Neuronal stem cell (in vitro differentiated cells): Measurements from ENCODE around the gene PMIS2.
A peak's percentile ranks its signal among the peaks of the same experiment; 100 is the strongest.
"Not testable (repeated sequence)": the region's sequence is repeated elsewhere in the genome, so short reads cannot be mapped to it uniquely, and the experiment has no call there.

ENCODE experiments used
- DNase-seq: peaks from one replicate; pipeline ENCODE4 v3.0.0-alpha.2; 2013; ENCODE audit warnings: low spot score
- H2AFZ ChIP-seq: one replicate; pipeline ENCODE4 v1.6.1; 2013; ENCODE audit warnings: mild to moderate bottlenecking, low read length, inconsistent platforms
- H2AK5ac ChIP-seq: 2 replicates; pipeline ENCODE4 v1.6.1; 2013; ENCODE audit warnings: low read depth, mild to moderate bottlenecking, inconsistent platforms, low read length, moderate library complexity, mixed read lengths
- H2BK120ac ChIP-seq: 2 replicates; pipeline ENCODE4 v1.6.1; 2013; ENCODE audit warnings: low read depth, mild to moderate bottlenecking, inconsistent platforms, low read length, moderate library complexity, mixed read lengths
- H2BK12ac ChIP-seq: one replicate; pipeline ENCODE4 v1.6.1; 2013; ENCODE audit warnings: low read length, inconsistent platforms
- H2BK15ac ChIP-seq: 2 replicates; pipeline ENCODE4 v1.6.1; 2013; ENCODE audit warnings: mild to moderate bottlenecking, low read length, inconsistent platforms, mixed read lengths
- H2BK5ac ChIP-seq: one replicate; pipeline ENCODE4 v1.6.1; 2013; ENCODE audit warnings: inconsistent platforms, mild to moderate bottlenecking, low read length, moderate library complexity
- H3K14ac ChIP-seq: one replicate; pipeline ENCODE4 v1.6.1; 2013; ENCODE audit warnings: low read length, inconsistent platforms
- H3K18ac ChIP-seq: 2 replicates; pipeline ENCODE4 v1.6.1; 2013; ENCODE audit warnings: low read length, inconsistent platforms
- H3K23ac ChIP-seq: 2 replicates; pipeline ENCODE4 v1.6.1; 2013; ENCODE audit warnings: low read depth, mild to moderate bottlenecking, mixed read lengths, low read length, inconsistent platforms; ENCODE audit not compliant: poor library complexity
- H3K27ac ChIP-seq: replicated peaks from 3 replicates; pipeline ENCODE4 v1.5.1; 2013; ENCODE audit warnings: low read length, inconsistent platforms
- H3K27me3 ChIP-seq, 3 experiments: 2 replicates each; pipeline ENCODE4 v1.6.1; 2013; ENCODE audit warnings: low read length in 3 of 3, mild to moderate bottlenecking in 2 of 3, inconsistent platforms in 1 of 3, low read depth in 1 of 3, mixed read lengths in 1 of 3, moderate library complexity in 1 of 3; ENCODE audit not compliant: control insufficient read depth in 3 of 3, insufficient read depth in 3 of 3
- H3K36me3 ChIP-seq, 2 donors: replicated peaks in 1 of 2; 2 replicates each; pipeline ENCODE4 v1.6.1; 2013; ENCODE audit warnings: low read length in 2 of 2; ENCODE audit not compliant: control insufficient read depth in 2 of 2, insufficient read depth in 2 of 2
- H3K4ac ChIP-seq: 2 replicates; pipeline ENCODE4 v1.6.1; 2013; ENCODE audit warnings: inconsistent platforms, mild to moderate bottlenecking, low read length, moderate library complexity
- H3K4me1 ChIP-seq, 2 donors: 1 replicate in 1 of 2; 2 replicates in 1 of 2; pipeline ENCODE4 v1.6.1; 2013; ENCODE audit warnings: low read length in 2 of 2, low read depth in 1 of 2; ENCODE audit not compliant: control insufficient read depth in 2 of 2, insufficient read depth in 1 of 2
- H3K4me2 ChIP-seq: one replicate; pipeline ENCODE4 v1.6.1; 2013; ENCODE audit warnings: mild to moderate bottlenecking, low read length, inconsistent platforms; ENCODE audit not compliant: insufficient read depth, poor library complexity, severe bottlenecking
- H3K4me3 ChIP-seq, 2 donors: 2 replicates each; pipeline ENCODE4 v1.5.1; 2013; ENCODE audit warnings: low read length in 2 of 2, mild to moderate bottlenecking in 2 of 2, inconsistent platforms in 1 of 2, moderate library complexity in 1 of 2
- H3K79me1 ChIP-seq: one replicate; pipeline ENCODE4 v1.6.1; 2013; ENCODE audit warnings: low read depth, mild to moderate bottlenecking, inconsistent platforms, low read length, moderate library complexity
- H3K9ac ChIP-seq: one replicate; pipeline ENCODE4 v1.6.1; 2013; ENCODE audit warnings: mild to moderate bottlenecking, low read depth, low read length, inconsistent platforms; ENCODE audit not compliant: poor library complexity
- H3K9me3 ChIP-seq, 2 donors: replicated peaks in 1 of 2; 2 replicates each; pipeline versions ENCODE3 to v1.6.1; 2013; ENCODE audit warnings: low read length in 2 of 2, mild to moderate bottlenecking in 2 of 2, inconsistent platforms in 1 of 2, low read depth in 1 of 2, mixed read lengths in 1 of 2, moderate library complexity in 1 of 2; ENCODE audit not compliant: control insufficient read depth in 2 of 2, insufficient read depth in 1 of 2
- H4K8ac ChIP-seq: one replicate; pipeline ENCODE4 v1.6.1; 2013; ENCODE audit warnings: low read depth, mild to moderate bottlenecking, inconsistent platforms, low read length, moderate library complexity
- H4K91ac ChIP-seq: one replicate; pipeline ENCODE4 v1.6.1; 2013; ENCODE audit warnings: low read length, low read depth, mild to moderate bottlenecking, inconsistent platforms; ENCODE audit not compliant: poor library complexity
- WGBS, 2 donors: extraction: QIAGEN DNeasy Blood & Tissue Kit; methylation state at CpG; one replicate each; pipeline ENCODE4 v1.1.7; 2013; ENCODE audit warnings: missing lambda C conversion rate in 2 of 2, mixed read lengths in 1 of 2; ENCODE audit not compliant: insufficient read length in 2 of 2, insufficient replicate concordance in 1 of 2; ENCODE audit errors: extremely low coverage in 2 of 2; 5-methylcytosine and 5-hydroxymethylcytosine counted together

Gene PMIS2

DNA sequence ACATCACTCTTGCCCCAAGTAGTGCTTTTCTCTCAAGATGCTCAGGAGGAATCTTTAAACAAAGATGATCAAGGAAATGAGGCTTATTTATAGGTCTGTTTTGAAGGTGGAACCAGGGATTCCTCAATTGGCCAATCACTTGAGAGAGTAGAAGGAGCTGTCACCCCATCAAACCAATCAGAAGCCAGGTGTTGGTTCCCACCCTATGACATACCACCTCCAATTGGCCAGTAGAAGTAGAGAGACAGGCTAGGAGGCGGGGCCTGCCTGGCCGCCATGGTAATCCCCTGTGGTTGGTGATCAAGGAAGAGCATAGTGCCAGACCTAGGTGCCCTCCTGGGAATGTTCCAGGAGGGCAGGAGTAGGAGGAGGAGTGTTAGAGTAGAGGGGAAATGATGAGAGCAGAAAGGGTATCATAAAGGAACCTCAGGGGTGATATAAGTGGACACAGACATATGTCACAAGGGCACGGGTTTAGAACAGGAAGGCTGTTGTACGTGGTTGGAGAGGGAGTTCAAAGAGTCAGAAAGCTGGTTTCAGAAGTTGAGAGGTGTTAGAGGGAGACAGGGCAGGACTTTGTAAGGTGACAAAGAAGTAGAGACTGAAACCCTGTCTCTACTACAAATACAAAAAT, 10.5 kb downstream of the PMIS2 start:
- Histone ChIP-seq H3K23ac (no peak overlapping the region), H3K27ac (no peak overlapping the region), H3K18ac (no peak overlapping the region), H3K36me3 (no peaks in the 10 kb centered on the region), H2BK15ac (no peak overlapping the region), H4K8ac (no peak overlapping the region), H3K4me1 (peaks cover 0 to 2% of the 10 kb centered on the region in 2 donors), H2BK12ac (no peak overlapping the region), H2BK5ac (no peak overlapping the region), H3K4me3 (no peak overlapping the region), H3K4me2 (no peak overlapping the region), H3K4ac (no peak overlapping the region), H2AFZ (peak overlapping the region; percentile 49), H3K9me3 (no peaks in the 10 kb centered on the region), H4K91ac (no peak overlapping the region), H2BK120ac (no peak overlapping the region), H3K9ac (no peak overlapping the region), H3K14ac (no peak overlapping the region), H2AK5ac (no peak overlapping the region), H3K27me3 (no peaks in the 10 kb centered on the region), H3K79me1 (no peaks in the 10 kb centered on the region)
- DNase-seq = no peak
- WGBS, 2 donors = no CpG with 5 or more reads among the region's 4 CpGs

DNA sequence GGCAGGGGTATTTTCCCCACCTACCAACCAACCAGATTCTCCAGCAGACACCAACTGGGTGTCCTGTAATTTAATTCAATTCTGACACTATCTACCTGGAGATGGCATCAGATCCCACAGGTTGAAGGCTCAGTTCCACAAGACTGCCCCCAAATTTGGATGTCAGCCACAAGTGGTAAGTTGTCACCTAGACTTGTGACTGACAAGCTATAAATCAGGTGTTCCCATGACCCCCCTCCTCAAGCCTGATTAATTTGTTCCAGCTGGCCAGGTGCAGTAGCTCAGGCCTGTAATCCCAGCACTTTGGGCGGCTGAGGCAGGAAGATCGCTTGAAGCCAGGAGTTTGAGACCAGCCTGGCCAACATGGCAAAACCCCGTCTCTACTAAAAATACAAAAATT, 16.0 kb downstream of the PMIS2 start:
- H2AFZ ChIP-seq = no peak overlapping the region
- H3K23ac ChIP-seq = no peak overlapping the region
- H3K14ac ChIP-seq = no peak overlapping the region
- WGBS, 2 donors = no CpG with 5 or more reads among the region's 3 CpGs
- no peak overlapping the region for H3K4ac ChIP-seq
- H2BK12ac ChIP-seq = no peak overlapping the region
- H4K8ac ChIP-seq = no peak overlapping the region
- no peak overlapping the region for H3K18ac ChIP-seq
- no peaks in the 10 kb centered on the region for H3K79me1 ChIP-seq
- H3K9me3 ChIP-seq = no peaks in the 10 kb centered on the region
- no peak overlapping the region for H3K4me2 ChIP-seq
- DNase-seq = no peak
- H3K27ac ChIP-seq = no peak overlapping the region
- H4K91ac ChIP-seq = no peak overlapping the region
- H2BK15ac ChIP-seq = no peak overlapping the region
- H3K9ac ChIP-seq = no peak overlapping the region
- H3K36me3 ChIP-seq = no peaks in the 10 kb centered on the region
- H3K4me3 ChIP-seq = no peak overlapping the region
- H3K27me3 ChIP-seq = peaks cover 0 to 5% (median 0%) of the 10 kb centered on the region in 3 experiments
- no peak overlapping the region for H2BK5ac ChIP-seq
- no peak overlapping the region for H2AK5ac ChIP-seq
- H3K4me1 ChIP-seq = no peaks in the 10 kb centered on the region
- no peak overlapping the region for H2BK120ac ChIP-seq

DNA sequence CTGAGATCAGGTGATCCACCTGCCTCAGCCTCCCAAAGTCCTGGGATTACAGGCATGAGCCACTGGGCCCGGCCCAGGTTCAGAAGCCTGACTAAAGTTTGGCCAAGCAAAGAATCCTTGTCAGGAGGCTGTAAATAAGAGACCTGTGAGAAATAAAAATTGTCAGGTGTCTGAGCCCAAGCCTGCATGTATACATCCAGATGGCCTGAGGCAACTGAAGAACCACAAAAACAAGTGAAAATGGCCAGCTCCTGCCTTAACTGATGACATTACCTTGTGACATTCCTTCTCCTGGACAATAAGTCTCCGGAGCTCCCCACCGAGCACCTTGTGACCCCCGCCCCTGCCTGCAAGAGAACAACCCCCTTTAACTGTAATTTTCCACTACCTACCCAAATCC, 18.5 kb downstream of the PMIS2 start:
- H3K79me1 ChIP-seq, H3K9me3 ChIP-seq, DNase-seq, H4K8ac ChIP-seq, H3K36me3 ChIP-seq, H2BK5ac ChIP-seq, H3K9ac ChIP-seq, H4K91ac ChIP-seq, H3K4me2 ChIP-seq, H3K27ac ChIP-seq, H2AFZ ChIP-seq, H2AK5ac ChIP-seq, H3K4ac ChIP-seq, H2BK12ac ChIP-seq, H2BK15ac ChIP-seq, H3K27me3 ChIP-seq, H3K14ac ChIP-seq, H3K23ac ChIP-seq, H3K4me3 ChIP-seq, H3K4me1 ChIP-seq, H3K18ac ChIP-seq, H2BK120ac ChIP-seq: not testable (repeated sequence)
- no CpG with 5 or more reads among the region's 4 CpGs for WGBS, 2 donors

DNA sequence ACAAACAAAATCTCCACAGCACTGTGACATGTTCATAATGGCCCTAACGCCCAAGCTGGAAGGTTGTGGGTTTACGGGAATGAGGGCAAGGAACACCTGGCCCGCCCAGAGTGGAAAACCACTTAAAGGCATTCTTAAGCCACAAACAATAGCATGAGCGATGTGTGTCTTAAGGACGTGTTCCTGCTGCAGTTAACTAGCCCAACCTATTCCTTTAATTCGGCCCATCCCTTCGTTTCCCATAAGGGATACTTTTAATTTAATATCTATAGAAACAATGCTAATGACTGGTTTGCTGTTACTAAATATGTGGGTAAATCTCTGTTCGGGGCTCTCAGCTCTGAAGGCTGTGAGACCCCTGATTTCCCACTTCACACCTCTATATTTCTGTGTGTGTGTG, 21.2 kb downstream of the PMIS2 start:
- not testable (repeated sequence) for H3K23ac ChIP-seq, H2BK12ac ChIP-seq, H3K18ac ChIP-seq, H4K91ac ChIP-seq, H3K79me1 ChIP-seq, H2AK5ac ChIP-seq, H2BK5ac ChIP-seq, H2BK120ac ChIP-seq, H3K4me3 ChIP-seq, H3K4ac ChIP-seq, H4K8ac ChIP-seq, H3K27ac ChIP-seq, DNase-seq, H2BK15ac ChIP-seq, H3K4me1 ChIP-seq, H2AFZ ChIP-seq, H3K4me2 ChIP-seq, H3K27me3 ChIP-seq, H3K9me3 ChIP-seq, H3K36me3 ChIP-seq, H3K9ac ChIP-seq, H3K14ac ChIP-seq
- WGBS, 2 donors = no CpG with 5 or more reads among the region's 8 CpGs
